ENCODE measurements around the gene USP35.

USP35 gene

GRCh38 chr11:78187366-78188285 is 1.1 kb upstream of the USP35 start:
- Mint-ChIP-seq H3K27me3 (no peaks in the 10 kb centered on the region), H3K36me3 (peaks cover 4% of the 10 kb centered on the region), H3K4me1 (peaks cover 49% of the 10 kb centered on the region), H3K4me3 (peak overlapping the region; percentile 99), H3K9me3 (no peaks in the 10 kb centered on the region), H3K27ac (peak overlapping the region; percentile 98)

- Mint-ChIP-seq H3K36me3 (no peaks in the 10 kb centered on the region), H3K4me1 (peaks cover 66% of the 10 kb centered on the region), H3K27me3 (no peaks in the 10 kb centered on the region), H3K9me3 (no peaks in the 10 kb centered on the region), H3K27ac (peak overlapping the region; percentile 23), H3K4me3 (peak overlapping the region; percentile 99)
Observed at GRCh38 chr11:78189174-78189724, 530 bp downstream of the USP35 start.

GRCh38 chr11:78189851-78190250 is 1.1 kb downstream of the USP35 start:
- Mint-ChIP-seq H3K4me3 (peak overlapping the region; percentile 99), H3K4me1 (peaks cover 72% of the 10 kb centered on the region), H3K9me3 (no peaks in the 10 kb centered on the region), H3K27ac (peak overlapping the region; percentile 69), H3K36me3 (no peaks in the 10 kb centered on the region), H3K27me3 (no peaks in the 10 kb centered on the region)

- Mint-ChIP-seq H3K27ac (peak overlapping the region; percentile 32), H3K36me3 (no peaks in the 10 kb centered on the region), H3K4me1 (peaks cover 77% of the 10 kb centered on the region), H3K27me3 (no peaks in the 10 kb centered on the region), H3K9me3 (no peaks in the 10 kb centered on the region), H3K4me3 (peak overlapping the region; percentile 26)
Observed at GRCh38 chr11:78190374-78190773, 1.7 kb downstream of the USP35 start.

GRCh38 chr11:78190871-78191538 is 2.3 kb downstream of the USP35 start:
- no peaks in the 10 kb centered on the region for H3K36me3 Mint-ChIP-seq
- H3K4me1 Mint-ChIP-seq: peaks cover 74% of the 10 kb centered on the region
- no peaks in the 10 kb centered on the region for H3K9me3 Mint-ChIP-seq
- H3K27ac Mint-ChIP-seq: no peak overlapping the region
- H3K27me3 Mint-ChIP-seq: no peaks in the 10 kb centered on the region
- H3K4me3 Mint-ChIP-seq: no peak overlapping the region

GRCh38 chr11:78192223-78192719 is 3.6 kb downstream of the USP35 start:
- Mint-ChIP-seq H3K36me3 (peaks cover 2% of the 10 kb centered on the region), H3K9me3 (no peaks in the 10 kb centered on the region), H3K27ac (no peak overlapping the region), H3K27me3 (no peaks in the 10 kb centered on the region), H3K4me3 (no peak overlapping the region), H3K4me1 (peaks cover 63% of the 10 kb centered on the region)

- no peak overlapping the region for H3K27ac Mint-ChIP-seq
- no peaks in the 10 kb centered on the region for H3K9me3 Mint-ChIP-seq
- peaks cover 3% of the 10 kb centered on the region for H3K36me3 Mint-ChIP-seq
- no peaks in the 10 kb centered on the region for H3K27me3 Mint-ChIP-seq
- no peak overlapping the region for H3K4me3 Mint-ChIP-seq
- peaks cover 59% of the 10 kb centered on the region for H3K4me1 Mint-ChIP-seq
Observed at GRCh38 chr11:78192911-78193351, 4.2 kb downstream of the USP35 start.

- no peak overlapping the region for H3K4me3 Mint-ChIP-seq
- H3K36me3 Mint-ChIP-seq: peaks cover 3% of the 10 kb centered on the region
- no peaks in the 10 kb centered on the region for H3K9me3 Mint-ChIP-seq
- H3K27me3 Mint-ChIP-seq: no peaks in the 10 kb centered on the region
- peaks cover 62% of the 10 kb centered on the region for H3K4me1 Mint-ChIP-seq
- no peak overlapping the region for H3K27ac Mint-ChIP-seq
Observed at GRCh38 chr11:78193806-78194205, 5.1 kb downstream of the USP35 start.

- H3K4me1 Mint-ChIP-seq: peaks cover 62% of the 10 kb centered on the region
- no peak overlapping the region for H3K27ac Mint-ChIP-seq
- no peaks in the 10 kb centered on the region for H3K27me3 Mint-ChIP-seq
- H3K36me3 Mint-ChIP-seq: peaks cover 3% of the 10 kb centered on the region
- H3K4me3 Mint-ChIP-seq: no peak overlapping the region
- H3K9me3 Mint-ChIP-seq: no peaks in the 10 kb centered on the region
Observed at GRCh38 chr11:78194490-78194889, 5.8 kb downstream of the USP35 start.

- H3K27me3 Mint-ChIP-seq: no peaks in the 10 kb centered on the region
- no peak overlapping the region for H3K27ac Mint-ChIP-seq
- peaks cover 57% of the 10 kb centered on the region for H3K4me1 Mint-ChIP-seq
- H3K4me3 Mint-ChIP-seq: no peak overlapping the region
- H3K9me3 Mint-ChIP-seq: no peaks in the 10 kb centered on the region
- peaks cover 3% of the 10 kb centered on the region for H3K36me3 Mint-ChIP-seq
Observed at GRCh38 chr11:78195917-78196560, 7.3 kb downstream of the USP35 start.

- H3K9me3 Mint-ChIP-seq: no peaks in the 10 kb centered on the region
- no peak overlapping the region for H3K27ac Mint-ChIP-seq
- H3K4me1 Mint-ChIP-seq: peaks cover 58% of the 10 kb centered on the region
- peaks cover 3% of the 10 kb centered on the region for H3K36me3 Mint-ChIP-seq
- no peak overlapping the region for H3K4me3 Mint-ChIP-seq
- H3K27me3 Mint-ChIP-seq: no peaks in the 10 kb centered on the region
Observed at GRCh38 chr11:78196661-78197091, 8.0 kb downstream of the USP35 start.

- no peak overlapping the region for H3K27ac Mint-ChIP-seq
- no peak overlapping the region for H3K4me3 Mint-ChIP-seq
- peaks cover 63% of the 10 kb centered on the region for H3K4me1 Mint-ChIP-seq
- H3K9me3 Mint-ChIP-seq: no peaks in the 10 kb centered on the region
- H3K36me3 Mint-ChIP-seq: peaks cover 3% of the 10 kb centered on the region
- no peaks in the 10 kb centered on the region for H3K27me3 Mint-ChIP-seq
Observed at GRCh38 chr11:78197816-78198215, 9.1 kb downstream of the USP35 start.

GRCh38 chr11:78199015-78199652 is 10.4 kb downstream of the USP35 start:
- peaks cover 56% of the 10 kb centered on the region for H3K4me1 Mint-ChIP-seq
- H3K27me3 Mint-ChIP-seq: no peaks in the 10 kb centered on the region
- no peak overlapping the region for H3K27ac Mint-ChIP-seq
- peaks cover 3% of the 10 kb centered on the region for H3K36me3 Mint-ChIP-seq
- H3K9me3 Mint-ChIP-seq: no peaks in the 10 kb centered on the region
- no peak overlapping the region for H3K4me3 Mint-ChIP-seq

GRCh38 chr11:78199653-78200015 is 10.9 kb downstream of the USP35 start:
- Mint-ChIP-seq H3K27ac (no peak overlapping the region), H3K4me1 (peaks cover 56% of the 10 kb centered on the region), H3K36me3 (peaks cover 3% of the 10 kb centered on the region), H3K27me3 (no peaks in the 10 kb centered on the region), H3K9me3 (no peaks in the 10 kb centered on the region), H3K4me3 (no peak overlapping the region)

- Mint-ChIP-seq H3K36me3 (peaks cover 3% of the 10 kb centered on the region), H3K9me3 (no peaks in the 10 kb centered on the region), H3K4me3 (no peak overlapping the region), H3K27ac (no peak overlapping the region), H3K27me3 (no peaks in the 10 kb centered on the region), H3K4me1 (peaks cover 56% of the 10 kb centered on the region)
Observed at GRCh38 chr11:78200061-78200460, 11.3 kb downstream of the USP35 start.
